ENCODE measurements around the gene HSD17B8. TPM values are rescaled to one million over a fixed set of nuclear protein-coding genes. Genes with fewer than 3 reads are reported as not detected.

The HSD17B8 gene
- total RNA-seq, 4 donors from 2014 or later, result 39.3 to 49.5 (median 41.8) TPM

DNA sequence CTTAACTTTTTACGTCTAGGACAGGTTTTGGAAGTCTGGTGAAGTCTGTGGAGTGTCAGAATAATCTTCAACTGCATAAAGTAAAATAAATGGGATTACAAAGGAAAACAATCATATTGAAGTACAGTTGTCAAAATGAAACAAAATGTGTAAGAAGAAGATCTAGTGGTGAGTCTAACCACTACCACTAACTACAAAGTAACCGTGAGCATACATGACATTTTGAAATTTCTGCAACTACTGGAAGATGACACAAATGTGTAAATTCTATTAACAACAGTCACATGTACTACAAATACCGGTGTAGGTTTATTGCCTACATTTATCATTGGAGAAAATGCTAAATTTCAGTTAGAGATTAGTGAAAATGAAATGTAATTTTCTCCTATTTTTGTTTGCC is 37.5 kb downstream of the HSD17B8 start:
- WGBS, 2 donors, result 60 to 61% methylated on average over 3 of the region's 3 CpGs
- intact Hi-C loops (cut with DNase I; ENCODE audit: low total_unique reads), result loop anchor here (10.0 kb wide), 1 partner anchor 227 kb away; no protein-coding TSS in a partner anchor
- TF ChIP-seq, protein P1, sequence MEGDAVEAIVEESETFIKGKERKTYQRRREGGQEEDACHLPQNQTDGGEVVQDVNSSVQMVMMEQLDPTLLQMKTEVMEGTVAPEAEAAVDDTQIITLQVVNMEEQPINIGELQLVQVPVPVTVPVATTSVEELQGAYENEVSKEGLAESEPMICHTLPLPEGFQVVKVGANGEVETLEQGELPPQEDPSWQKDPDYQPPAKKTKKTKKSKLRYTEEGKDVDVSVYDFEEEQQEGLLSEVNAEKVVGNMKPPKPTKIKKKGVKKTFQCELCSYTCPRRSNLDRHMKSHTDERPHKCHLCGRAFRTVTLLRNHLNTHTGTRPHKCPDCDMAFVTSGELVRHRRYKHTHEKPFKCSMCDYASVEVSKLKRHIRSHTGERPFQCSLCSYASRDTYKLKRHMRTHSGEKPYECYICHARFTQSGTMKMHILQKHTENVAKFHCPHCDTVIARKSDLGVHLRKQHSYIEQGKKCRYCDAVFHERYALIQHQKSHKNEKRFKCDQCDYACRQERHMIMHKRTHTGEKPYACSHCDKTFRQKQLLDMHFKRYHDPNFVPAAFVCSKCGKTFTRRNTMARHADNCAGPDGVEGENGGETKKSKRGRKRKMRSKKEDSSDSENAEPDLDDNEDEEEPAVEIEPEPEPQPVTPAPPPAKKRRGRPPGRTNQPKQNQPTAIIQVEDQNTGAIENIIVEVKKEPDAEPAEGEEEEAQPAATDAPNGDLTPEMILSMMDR (IDR thresholded peaks at IDR 0.05), result no peak
- no peak for TF ChIP-seq POLR2A (IDR thresholded peaks at IDR 0.05)

GRCh38 chr6:33243476-33243875 is 39.0 kb downstream of the HSD17B8 start:
- no peak for TF ChIP-seq POLR2A (IDR thresholded peaks at IDR 0.05)
- TF ChIP-seq, protein P1 (IDR thresholded peaks at IDR 0.05), result no peak
- DNase-seq (ENCODE audit: low spot score in 2 of 2), result peak in 1 of 2 donors; percentile 18
- 26 to 53% methylated on average over 1 of the region's 1 CpG for WGBS, 2 donors
- H3K4me3 ChIP-seq (ENCODE audit: low read depth, poor library complexity, severe bottlenecking), result no peak overlapping the region
- intact Hi-C loops (cut with DNase I; ENCODE audit: low total_unique reads), result loop anchor here (10.0 kb wide), 1 partner anchor 229 kb away; no protein-coding TSS in a partner anchor

More for the DNA sequence above, 37.5 kb downstream of the HSD17B8 start:
- no peak for DNase-seq (ENCODE audit: low spot score in 2 of 2)
- H3K4me3 ChIP-seq (ENCODE audit: low read depth, poor library complexity, severe bottlenecking), result no peak overlapping the region

DNA sequence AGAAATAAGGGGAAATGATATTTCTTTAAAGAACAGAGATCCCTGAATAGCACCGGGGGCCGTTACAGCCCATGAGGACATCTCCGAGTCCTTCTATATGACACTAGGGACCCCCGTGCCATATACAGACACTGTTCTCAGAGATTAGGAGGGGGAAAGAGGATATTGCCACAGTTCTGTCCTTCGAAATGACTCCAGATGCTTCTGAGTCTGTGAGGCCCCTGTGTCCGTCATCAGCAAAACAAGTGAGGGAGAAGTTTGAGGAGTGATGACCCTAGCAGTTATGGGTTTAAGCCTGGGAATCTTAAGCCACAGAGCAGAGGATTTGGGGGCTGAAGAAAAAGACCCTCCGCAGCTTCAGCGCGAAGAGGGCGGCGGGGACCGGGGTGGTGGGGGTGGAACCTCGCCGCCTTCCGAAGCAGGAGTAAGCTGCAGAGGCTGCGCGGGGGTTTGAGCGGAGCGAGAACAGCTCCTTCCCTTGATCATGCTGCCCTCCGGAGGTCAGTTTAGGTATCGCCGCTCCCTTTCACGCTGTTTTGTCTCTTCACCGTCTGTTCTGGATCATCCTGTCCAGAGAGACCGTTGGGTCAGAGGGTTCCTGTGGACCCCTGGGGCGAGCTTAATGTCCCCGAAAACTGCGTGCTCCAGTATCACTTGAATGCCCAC is 43.7 kb downstream of the HSD17B8 start:
- H3K4me3 ChIP-seq (ENCODE audit: low read depth, poor library complexity, severe bottlenecking), result peak overlapping the region; percentile 10
- peak; percentile 91 to 98 for DNase-seq (ENCODE audit: low spot score in 2 of 2)
- WGBS, 2 donors, result 4 to 7% methylated on average over 21 to 28 of the region's 28 CpGs
- no peak for TF ChIP-seq POLR2A (IDR thresholded peaks at IDR 0.05)
- TF ChIP-seq, protein P1 (IDR thresholded peaks at IDR 0.05), result peak in 1 of 3 donors; percentile 91
- intact Hi-C loops (cut with DNase I; ENCODE audit: low total_unique reads), result loop anchor here (10.0 kb wide), 1 partner anchor 233 kb away; no protein-coding TSS in a partner anchor

DNA sequence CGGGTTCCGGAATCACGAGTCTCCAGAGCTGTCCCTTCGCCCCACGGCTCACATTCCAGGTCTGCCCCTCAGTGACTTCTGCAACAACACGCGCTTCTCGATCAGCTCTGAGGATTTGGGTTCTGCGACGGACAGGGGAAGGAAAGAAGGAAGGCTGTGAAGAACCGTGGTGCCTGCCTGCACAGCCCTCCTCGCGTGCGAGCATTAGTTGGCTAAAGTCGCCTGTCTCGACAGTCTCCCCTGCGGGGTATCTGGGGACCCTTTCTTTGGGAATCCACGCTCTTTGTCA is 44.1 kb downstream of the HSD17B8 start:
- TF ChIP-seq POLR2A (IDR thresholded peaks at IDR 0.05), result no peak
- TF ChIP-seq, protein P1 (IDR thresholded peaks at IDR 0.05), result no peak
- 0 to 1% methylated on average over 15 to 18 of the region's 18 CpGs for WGBS, 2 donors
- intact Hi-C loops (cut with DNase I; ENCODE audit: low total_unique reads), result loop anchor here (10.0 kb wide), 1 partner anchor 234 kb away; no protein-coding TSS in a partner anchor
- H3K4me3 ChIP-seq (ENCODE audit: low read depth, poor library complexity, severe bottlenecking), result peak overlapping the region; percentile 10
- DNase-seq (ENCODE audit: low spot score in 2 of 2), result no peak

DNA sequence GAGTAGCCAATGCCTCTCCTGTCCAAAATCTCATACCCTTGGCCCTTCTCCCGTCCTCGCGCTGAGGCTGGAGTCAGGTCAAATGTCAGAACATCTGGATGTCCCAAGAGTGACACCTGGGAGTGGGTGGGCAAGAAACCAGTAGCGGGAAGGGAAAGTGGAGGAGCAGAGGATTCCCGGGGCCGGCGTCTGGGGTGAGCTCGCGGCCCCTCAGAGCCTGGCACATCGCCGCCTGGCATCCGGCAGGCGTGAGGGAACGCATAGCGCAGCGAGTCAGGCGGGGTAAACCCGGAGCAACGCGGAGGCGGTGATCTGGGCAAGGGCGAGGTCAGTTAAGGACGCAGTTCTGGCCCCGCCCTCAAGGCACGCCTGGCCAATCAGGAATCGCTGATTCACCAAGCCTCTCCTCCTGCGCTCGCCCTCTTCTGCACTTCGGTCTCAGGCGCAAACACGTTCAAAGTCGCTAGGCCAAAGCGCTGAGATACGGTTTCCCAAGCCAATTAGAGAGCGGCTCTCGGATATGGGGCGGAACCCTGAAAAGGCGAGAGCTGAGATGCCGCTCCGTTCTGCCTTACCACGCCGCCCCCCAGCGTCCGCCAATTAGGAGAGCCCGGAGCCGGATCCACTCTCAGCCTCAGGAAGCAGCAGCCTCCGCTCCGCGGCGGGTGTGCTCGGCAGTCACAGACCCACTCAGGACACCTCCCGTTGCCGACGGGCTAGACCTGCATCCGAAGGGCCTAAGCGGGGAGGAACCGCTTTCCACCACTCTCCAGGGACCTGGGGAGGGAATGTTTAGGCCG is 44.7 kb downstream of the HSD17B8 start:
- peak; percentile 98 to 99 for DNase-seq (ENCODE audit: low spot score in 2 of 2)
- intact Hi-C loops (cut with DNase I; ENCODE audit: low total_unique reads), result loop anchor here (10.0 kb wide), 1 partner anchor 234 kb away; no protein-coding TSS in a partner anchor
- peak in 1 of 2 donors; percentile 37 for TF ChIP-seq POLR2A (IDR thresholded peaks at IDR 0.05)
- TF ChIP-seq, protein P1 (IDR thresholded peaks at IDR 0.05), result no peak
- WGBS, 2 donors, result 0% methylated on average over 49 of the region's 58 CpGs
- H3K4me3 ChIP-seq (ENCODE audit: low read depth, poor library complexity, severe bottlenecking), result peak overlapping the region; percentile 44

Measured in lower leg skin (tissue), 4 donors.